IMR-90 (cell line): ENCODE results near the gene SLC39A11. TPM values are rescaled to one million over a fixed set of nuclear protein-coding genes. Genes with fewer than 3 reads are reported as not detected.

Experiments used
- ATAC-seq: fragments of 200-7000 bp; cut with Tn5 transposase; 2 replicates; pipeline ENCODE4 v1.9.1; 2020; ENCODE audit warnings: low read depth, mild to moderate bottlenecking, moderate library complexity
- BruUV-seq: library from RNA; stranded (reverse); fragments of 400-500 nt; replicated peaks from 2 replicates; lab custom pipeline; 2021; lab: Mats Ljungman, UMichigan
- CTCF ChIA-PET: fragments of 300-600 bp; formaldehyde crosslinking; extraction: SDS; loops from one replicate; lab custom pipeline; 2021; ENCODE audit warnings: antibody characterized with exemption; lab: Yijun Ruan, JAX
- POLR2A ChIA-PET: fragments of 300-600 bp; sonication (Branson Sonifier 250); formaldehyde crosslinking; loops from one replicate; lab custom pipeline; 2022; ENCODE audit warnings: antibody characterized with exemption; ENCODE audit not compliant: unreplicated experiment; lab: Charles Lee
- DNase-seq: peaks from one replicate; pipeline ENCODE4 v3.0.0; 2013
- H2AFZ ChIP-seq: replicated peaks from 2 replicates; pipeline ENCODE3; 2013; ENCODE audit warnings: low read length, mild to moderate bottlenecking; ENCODE audit not compliant: poor library complexity
- H2AK5ac ChIP-seq: 2 replicates; pipeline ENCODE4 v1.6.1; 2013; ENCODE audit warnings: low read depth, low read length, inconsistent platforms
- H2AK9ac ChIP-seq: replicated peaks from 2 replicates; pipeline ENCODE3; 2013; ENCODE audit warnings: mild to moderate bottlenecking, low read depth, low read length, moderate library complexity; ENCODE audit not compliant: poor library complexity
- H2BK120ac ChIP-seq: 2 replicates; pipeline ENCODE4 v1.6.1; 2013; ENCODE audit warnings: low read depth, low read length, inconsistent platforms
- H2BK15ac ChIP-seq: 3 replicates; pipeline ENCODE4 v1.6.1; 2013; ENCODE audit warnings: low read depth, low read length, inconsistent platforms
- H2BK20ac ChIP-seq: 2 replicates; pipeline ENCODE4 v1.6.1; 2013; ENCODE audit warnings: low read depth, mild to moderate bottlenecking, inconsistent platforms, low read length, moderate library complexity
- H2BK5ac ChIP-seq: 2 replicates; pipeline ENCODE4 v1.6.1; 2013; ENCODE audit warnings: mild to moderate bottlenecking, low read depth, low read length, inconsistent platforms; ENCODE audit not compliant: poor library complexity, severe bottlenecking
- H3K14ac ChIP-seq: replicated peaks from 2 replicates; pipeline ENCODE4 v1.6.1; 2013; ENCODE audit warnings: low read depth, low read length, inconsistent platforms
- H3K18ac ChIP-seq: 2 replicates; pipeline ENCODE4 v1.6.1; 2013; ENCODE audit warnings: low read depth, low read length, control low read depth
- H3K23ac ChIP-seq: 2 replicates; pipeline ENCODE4 v1.6.1; 2013; ENCODE audit warnings: low read depth, low read length, inconsistent platforms
- H3K27ac ChIP-seq: 2 replicates; pipeline ENCODE4 v1.5.1; 2013; ENCODE audit warnings: mild to moderate bottlenecking, control low read depth, low read length; ENCODE audit not compliant: insufficient read depth
- H3K27me3 ChIP-seq: 2 replicates; pipeline ENCODE4 v1.6.1; 2013; ENCODE audit warnings: low read length; ENCODE audit not compliant: control insufficient read depth, insufficient read depth
- H3K36me3 ChIP-seq: 2 replicates; pipeline ENCODE4 v1.6.1; 2013; ENCODE audit warnings: low read length, mixed read lengths; ENCODE audit not compliant: control insufficient read depth, insufficient read depth
- H3K4ac ChIP-seq: 2 replicates; pipeline ENCODE4 v1.6.1; 2013; ENCODE audit warnings: low read depth, low read length, inconsistent platforms
- H3K4me1 ChIP-seq: 2 replicates; pipeline ENCODE4 v1.6.1; 2013; ENCODE audit warnings: low read length, mixed read lengths; ENCODE audit not compliant: control insufficient read depth, insufficient read depth
- H3K4me2 ChIP-seq: 2 replicates; pipeline ENCODE4 v1.6.1; 2013; ENCODE audit warnings: low read depth, mild to moderate bottlenecking, control low read depth, low read length, moderate library complexity
- H3K4me3 ChIP-seq: 2 replicates; pipeline ENCODE4 v1.5.1; 2013; ENCODE audit warnings: low read depth, mild to moderate bottlenecking, control low read depth, low read length, moderate library complexity; ENCODE audit not compliant: insufficient read depth
- H3K56ac ChIP-seq: 2 replicates; pipeline ENCODE4 v1.6.1; 2013; ENCODE audit warnings: low read length, inconsistent platforms; ENCODE audit not compliant: insufficient read depth; ENCODE audit errors: extremely low read depth
- H3K79me1 ChIP-seq, 2 experiments: 2 replicates each; pipeline ENCODE4 v1.6.1; 2013; ENCODE audit warnings: low read length in 2 of 2, inconsistent platforms in 1 of 2, low read depth in 1 of 2
- H3K9ac ChIP-seq: 2 replicates; pipeline ENCODE4 v1.6.1; 2013; ENCODE audit warnings: low read depth, low read length, control low read depth
- H3K9me1 ChIP-seq: 2 replicates; pipeline ENCODE4 v1.6.1; 2013; ENCODE audit warnings: low read length, inconsistent platforms; ENCODE audit not compliant: insufficient read depth
- H3K9me3 ChIP-seq: 2 replicates; pipeline ENCODE4 v1.6.1; 2013; ENCODE audit warnings: low read length; ENCODE audit not compliant: control insufficient read depth, insufficient read depth
- H4K20me1 ChIP-seq: 2 replicates; pipeline ENCODE4 v1.6.1; 2013; ENCODE audit warnings: low read length, inconsistent platforms; ENCODE audit not compliant: insufficient read depth
- H4K5ac ChIP-seq: 2 replicates; pipeline ENCODE4 v1.6.1; 2013; ENCODE audit warnings: mild to moderate bottlenecking, low read depth, low read length, control low read depth
- H4K8ac ChIP-seq, 2 experiments: 2 replicates each; pipeline ENCODE4 v1.6.1; 2013; ENCODE audit warnings: low read depth in 2 of 2, low read length in 2 of 2, control low read depth in 1 of 2, inconsistent platforms in 1 of 2
- H4K91ac ChIP-seq: 2 replicates; pipeline ENCODE4 v1.6.1; 2013; ENCODE audit warnings: low read depth, low read length, inconsistent platforms; ENCODE audit not compliant: insufficient read depth
- CEBPB ChIP-seq: IDR thresholded peaks from 2 replicates; pipeline ENCODE4 v1.6.1; 2012; ENCODE audit warnings: low read depth, low read length, improper control_type of control experiment
- CHD1 ChIP-seq: IDR thresholded peaks from 2 replicates; pipeline ENCODE4 v1.6.1; 2012; ENCODE audit warnings: low read depth, low read length, improper control_type of control experiment
- CTCF ChIP-seq: conservative IDR thresholded peaks from 2 replicates; pipeline ENCODE4 v1.5.1; 2012; ENCODE audit warnings: mild to moderate bottlenecking, low read depth, low read length, improper control_type of control experiment
- FOS ChIP-seq: fragments of 150-350 bp; IDR thresholded peaks from 2 replicates; pipeline ENCODE4 v1.6.1; 2016; ENCODE audit warnings: low read depth, low read length
- MAFK ChIP-seq: IDR thresholded peaks from 2 replicates; pipeline ENCODE4 v1.6.1; 2012; ENCODE audit warnings: low read depth, low read length, improper control_type of control experiment
- MXI1 ChIP-seq: IDR thresholded peaks from 2 replicates; pipeline ENCODE4 v1.6.1; 2012; ENCODE audit warnings: low read depth, mild to moderate bottlenecking, low read length, moderate library complexity, borderline replicate concordance
- POLR2A ChIP-seq: IDR thresholded peaks from 2 replicates; pipeline ENCODE4 v1.6.1; 2012; ENCODE audit warnings: mild to moderate bottlenecking, low read depth, low read length
- RAD21 ChIP-seq: IDR thresholded peaks from 2 replicates; pipeline ENCODE4 v1.6.1; 2012; ENCODE audit warnings: low read length, improper control_type of control experiment
- RCOR1 ChIP-seq: IDR thresholded peaks from 2 replicates; pipeline ENCODE4 v1.6.1; 2012; ENCODE audit warnings: mild to moderate bottlenecking, low read length, improper control_type of control experiment; ENCODE audit not compliant: insufficient replicate concordance
- RFX5 ChIP-seq: IDR thresholded peaks from 2 replicates; pipeline ENCODE4 v1.8.0; 2012; ENCODE audit warnings: low read depth, mild to moderate bottlenecking, low read length, moderate library complexity
- WGBS, 2 experiments: methylation state at CpG; one replicate each; pipeline versions ENCODE4 v1.1.5 to v1.1.7; 2013; ENCODE audit warnings: missing lambda C conversion rate in 2 of 2; ENCODE audit not compliant: insufficient read length in 1 of 2; ENCODE audit errors: extremely low coverage in 2 of 2; 5-methylcytosine and 5-hydroxymethylcytosine counted together
- dilution Hi-C: fragments of 300-500 bp; cut with HindIII; formaldehyde crosslinking; loops from one replicate; pipeline ENCODE4 v1.14.3; 2018; ENCODE audit warnings: low sequenced_read_pairs; ENCODE audit not compliant: unreplicated experiment
- in situ Hi-C: fragments of 300-500 bp; cut with MboI; formaldehyde crosslinking; loops from 3 replicates; pipeline ENCODE4 v1.14.3; 2019; ENCODE audit warnings: low sequenced_read_pairs, inconsistent platforms, mixed read lengths
- intact Hi-C: fragments of 100-400 bp; cut with micrococcal nuclease; formaldehyde crosslinking; loops from 2 replicates; pipeline ENCODE4 v1.10.0; 2022
- polyA plus RNA-seq, 3 experiments: library from polyadenylated mRNA; depleted of rRNA; stranded (reverse); fragments of >200 nt; gene quantifications; 2 replicates each; pipeline ENCODE4 v1.2.3, GENCODE V29; 2012; ENCODE audit warnings: low replicate concordance in 1 of 3
- total RNA-seq: library from RNA; depleted of rRNA; stranded (reverse); fragments of >200 nt; gene quantifications from 2 replicates; pipeline ENCODE4 v1.2.3, GENCODE V29; 2012
- TF ChIP-seq, protein P1 (sequence below): fragments of 150-350 bp; IDR thresholded peaks from 2 replicates; pipeline ENCODE4 v1.6.1; 2017; ENCODE audit warnings: mild to moderate bottlenecking, antibody characterized with exemption, low read length, low read depth

Gene SLC39A11
- total and polyA plus RNA-seq, 2 of the 4 experiments (the other 2 are of a cell fraction), result 8.8 to 14.3 TPM

DNA sequence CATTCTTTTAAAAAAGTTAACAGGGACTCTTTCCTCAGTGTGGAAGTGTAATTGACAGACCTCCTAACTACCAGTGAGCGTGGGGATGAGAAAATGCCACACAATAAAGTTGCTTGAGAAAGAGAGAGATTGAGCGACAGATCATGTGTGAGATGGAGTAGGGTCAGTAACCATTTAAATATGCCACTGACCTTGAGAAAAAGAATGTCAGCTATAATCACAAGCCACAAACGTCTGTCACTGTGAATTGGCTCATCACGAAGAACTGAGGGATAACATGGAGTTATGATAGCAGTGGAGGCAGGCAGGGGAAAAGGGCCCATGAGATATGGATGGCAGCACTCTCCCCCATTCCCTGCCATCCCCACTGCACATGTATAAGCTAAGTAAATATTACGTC lies 253.9 kb downstream of the SLC39A11 start:
- POLR2A ChIA-PET, result no interaction called here
- H3K14ac ChIP-seq, result no peak overlapping the region
- intact Hi-C loops, result loop anchor here (10.0 kb wide), 1 partner anchor 64 kb away; no protein-coding TSS in a partner anchor
- in situ Hi-C loops, result no loop called here
- no peak overlapping the region for H2BK15ac ChIP-seq
- no peak overlapping the region for H3K4me2 ChIP-seq
- H2BK20ac ChIP-seq, result no peak overlapping the region
- no peaks in the 10 kb centered on the region for H3K27me3 ChIP-seq
- no peaks in the 10 kb centered on the region for H3K79me1 ChIP-seq
- no peak overlapping the region for H3K4me3 ChIP-seq
- H4K5ac ChIP-seq, result no peak overlapping the region
- H3K27ac ChIP-seq, result no peak overlapping the region
- ATAC-seq, result peak; percentile 17; the same call in 1 of the 2 replicates
- H2AFZ ChIP-seq, result no peak overlapping the region
- peaks cover 2% of the 10 kb centered on the region; the same call in 1 of the 2 replicates for H3K9me3 ChIP-seq
- no peak overlapping the region for H3K23ac ChIP-seq
- no peak overlapping the region for H4K8ac ChIP-seq
- CTCF ChIA-PET, result no interaction called here
- WGBS, 2 experiments, result no CpG with 5 or more reads among the region's 5 CpGs
- H2BK5ac ChIP-seq, result no peak overlapping the region
- no peak overlapping the region for H2AK9ac ChIP-seq
- H3K9me1 ChIP-seq, result no peaks in the 10 kb centered on the region
- H3K4ac ChIP-seq, result no peak overlapping the region
- no peaks in the 10 kb centered on the region for H4K20me1 ChIP-seq
- DNase-seq, result no peak
- TF ChIP-seq RCOR1 (no peak), MAFK (no peak), MXI1 (no peak), CEBPB (no peak), RAD21 (no peak), CTCF (no peak), RFX5 (no peak), CHD1 (no peak), FOS (no peak), POLR2A (no peak)
- TF ChIP-seq, protein P1, sequence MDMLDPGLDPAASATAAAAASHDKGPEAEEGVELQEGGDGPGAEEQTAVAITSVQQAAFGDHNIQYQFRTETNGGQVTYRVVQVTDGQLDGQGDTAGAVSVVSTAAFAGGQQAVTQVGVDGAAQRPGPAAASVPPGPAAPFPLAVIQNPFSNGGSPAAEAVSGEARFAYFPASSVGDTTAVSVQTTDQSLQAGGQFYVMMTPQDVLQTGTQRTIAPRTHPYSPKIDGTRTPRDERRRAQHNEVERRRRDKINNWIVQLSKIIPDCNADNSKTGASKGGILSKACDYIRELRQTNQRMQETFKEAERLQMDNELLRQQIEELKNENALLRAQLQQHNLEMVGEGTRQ, result no peak
- no peak overlapping the region for H2BK120ac ChIP-seq
- H3K36me3 ChIP-seq, result 0 out of 2 replicates have a peak, but pooled peaks cover 1% of the 10 kb centered on the region
- H4K91ac ChIP-seq, result no peak overlapping the region
- BruUV-seq, result no TSS peak
- no peaks in the 10 kb centered on the region for H3K4me1 ChIP-seq
- H2AK5ac ChIP-seq, result no peak overlapping the region
- dilution Hi-C loops, result no loop called here
- no peak overlapping the region for H3K18ac ChIP-seq
- no peak overlapping the region for H3K56ac ChIP-seq
- H3K9ac ChIP-seq, result no peak overlapping the region
